PC-9 (cell line): ENCODE data around the gene ZFP14. TPM values are rescaled to one million over a fixed set of nuclear protein-coding genes. Genes with fewer than 3 reads are reported as not detected.

Experiments used
- BruUV-seq: library from RNA; stranded (reverse); fragments of 400-500 nt; replicated peaks from 2 replicates; lab custom pipeline; 2021; lab: Mats Ljungman, UMichigan
- CTCF ChIA-PET: fragments of 300-600 bp; sonication (Branson Sonifier 250); formaldehyde crosslinking; loops from one replicate; lab custom pipeline; 2022; ENCODE audit warnings: antibody characterized with exemption; lab: Charles Lee
- POLR2A ChIA-PET: fragments of 300-600 bp; sonication (Branson Sonifier 250); formaldehyde crosslinking; loops from one replicate; lab custom pipeline; 2022; ENCODE audit warnings: antibody characterized with exemption; ENCODE audit not compliant: unreplicated experiment; lab: Charles Lee
- DNase-seq, 2 experiments: peaks; one replicate each; pipeline versions ENCODE4 v3.0.0 to v3.0.0-alpha.2; 2015 to 2022; ENCODE audit warnings: mixed read lengths in 1 of 2
- H2AFZ ChIP-seq: fragments of 200-600 bp; sonication (generic); 2 replicates; pipeline ENCODE4 v1.8.1; 2017; ENCODE audit warnings: antibody characterized with exemption
- H3F3A ChIP-seq: fragments of 200-600 bp; sonication (generic); 2 replicates; pipeline ENCODE4 v1.8.1; 2017; ENCODE audit warnings: antibody characterized with exemption, mild to moderate bottlenecking, low read depth; ENCODE audit not compliant: insufficient read depth
- H3K27ac ChIP-seq: fragments of 200-600 bp; sonication (generic); 2 replicates; pipeline ENCODE4 v1.6.1; 2016; ENCODE audit warnings: mixed run types
- H3K27me3 ChIP-seq: fragments of 200-600 bp; sonication (generic); 2 replicates; pipeline ENCODE4 v1.6.1; 2016; ENCODE audit warnings: low read depth, mixed run types; ENCODE audit not compliant: insufficient read depth
- H3K36me3 ChIP-seq: fragments of 200-600 bp; sonication (generic); 2 replicates; pipeline ENCODE4 v1.6.1; 2016; ENCODE audit warnings: low read depth, mixed run types
- H3K4me1 ChIP-seq: fragments of 200-600 bp; sonication (generic); replicated peaks from 2 replicates; pipeline ENCODE4 v1.6.1; 2016; ENCODE audit warnings: mixed run types; ENCODE audit not compliant: insufficient read depth
- H3K4me2 ChIP-seq: fragments of 200-600 bp; sonication (generic); 2 replicates; pipeline ENCODE4 v1.6.1; 2017; ENCODE audit warnings: mixed run types
- H3K4me3 ChIP-seq: fragments of 200-600 bp; sonication (generic); 2 replicates; pipeline ENCODE4 v1.6.1; 2016; ENCODE audit warnings: mixed run types
- H3K79me2 ChIP-seq: fragments of 200-600 bp; sonication (generic); 2 replicates; pipeline ENCODE4 v1.6.1; 2017; ENCODE audit warnings: low read depth, mixed run types
- H3K9me2 ChIP-seq: fragments of 200-600 bp; sonication (generic); 2 replicates; pipeline ENCODE4 v1.8.1; 2017; ENCODE audit warnings: mild to moderate bottlenecking; ENCODE audit not compliant: insufficient read depth
- H3K9me3 ChIP-seq: fragments of 200-600 bp; sonication (generic); 2 replicates; pipeline ENCODE4 v1.8.1; 2016; ENCODE audit warnings: low read depth; ENCODE audit not compliant: insufficient read depth
- H4K20me1 ChIP-seq: fragments of 200-600 bp; sonication (generic); 2 replicates; pipeline ENCODE4 v1.8.1; 2017; ENCODE audit not compliant: insufficient read depth
- EZH2 ChIP-seq: fragments of 200-600 bp; sonication (generic); IDR thresholded peaks from 2 replicates; pipeline ENCODE4 v1.8.0; 2017; ENCODE audit warnings: antibody characterized with exemption, low read depth
- intact Hi-C: fragments of 100-400 bp; cut with micrococcal nuclease; formaldehyde crosslinking; loops from one replicate; pipeline ENCODE4 v1.10.0; 2022; ENCODE audit not compliant: unreplicated experiment
- total RNA-seq: library from RNA; stranded (reverse); gene quantifications from 2 replicates; pipeline ENCODE4 v1.2.3, GENCODE V29; 2021
- TF ChIP-seq, protein P1 (sequence below): fragments of 200-600 bp; sonication (generic); conservative IDR thresholded peaks from 2 replicates; pipeline ENCODE4 v1.6.1; 2017; ENCODE audit warnings: mixed run types, antibody characterized with exemption, mild to moderate bottlenecking, moderate library complexity

The ZFP14 gene
- total RNA-seq, 1 experiment from 2014 or later = 6.7 TPM

DNA sequence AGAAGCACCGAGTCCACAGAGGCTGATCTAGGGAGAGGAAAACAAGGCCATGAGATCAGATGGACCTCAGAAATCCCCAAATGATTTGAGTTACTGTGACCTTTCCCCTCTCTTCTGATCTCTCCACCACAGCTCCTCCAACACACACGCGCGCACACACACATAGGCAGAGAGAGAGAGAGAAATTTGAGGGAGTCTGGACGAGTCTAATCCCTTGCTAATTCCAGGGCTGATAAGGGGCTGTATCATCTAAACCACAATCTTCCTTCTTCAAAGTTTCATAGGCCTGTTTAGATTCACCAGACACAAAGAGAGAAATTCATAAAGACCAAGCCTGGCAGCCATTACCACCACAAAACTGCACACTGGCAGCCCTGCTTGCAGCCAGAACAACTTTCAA lies 30.8 kb upstream of the ZFP14 start:
- Histone ChIP-seq H3K27me3 (no peaks in the 10 kb centered on the region), H3F3A (no peaks in the 10 kb centered on the region), H3K79me2 (no peaks in the 10 kb centered on the region), H3K4me2 (no peak overlapping the region), H3K36me3 (no peaks in the 10 kb centered on the region), H2AFZ (no peak overlapping the region), H3K9me3 (peaks cover 3% of the 10 kb centered on the region; the same call in 1 of the 2 replicates), H3K4me3 (no peak overlapping the region), H3K9me2 (no peaks in the 10 kb centered on the region), H4K20me1 (no peaks in the 10 kb centered on the region), H3K27ac (no peak overlapping the region), H3K4me1 (no peaks in the 10 kb centered on the region)
- TF ChIP-seq, protein P1, sequence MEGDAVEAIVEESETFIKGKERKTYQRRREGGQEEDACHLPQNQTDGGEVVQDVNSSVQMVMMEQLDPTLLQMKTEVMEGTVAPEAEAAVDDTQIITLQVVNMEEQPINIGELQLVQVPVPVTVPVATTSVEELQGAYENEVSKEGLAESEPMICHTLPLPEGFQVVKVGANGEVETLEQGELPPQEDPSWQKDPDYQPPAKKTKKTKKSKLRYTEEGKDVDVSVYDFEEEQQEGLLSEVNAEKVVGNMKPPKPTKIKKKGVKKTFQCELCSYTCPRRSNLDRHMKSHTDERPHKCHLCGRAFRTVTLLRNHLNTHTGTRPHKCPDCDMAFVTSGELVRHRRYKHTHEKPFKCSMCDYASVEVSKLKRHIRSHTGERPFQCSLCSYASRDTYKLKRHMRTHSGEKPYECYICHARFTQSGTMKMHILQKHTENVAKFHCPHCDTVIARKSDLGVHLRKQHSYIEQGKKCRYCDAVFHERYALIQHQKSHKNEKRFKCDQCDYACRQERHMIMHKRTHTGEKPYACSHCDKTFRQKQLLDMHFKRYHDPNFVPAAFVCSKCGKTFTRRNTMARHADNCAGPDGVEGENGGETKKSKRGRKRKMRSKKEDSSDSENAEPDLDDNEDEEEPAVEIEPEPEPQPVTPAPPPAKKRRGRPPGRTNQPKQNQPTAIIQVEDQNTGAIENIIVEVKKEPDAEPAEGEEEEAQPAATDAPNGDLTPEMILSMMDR = no peak
- TF ChIP-seq EZH2 = no peak
- ChIA-PET POLR2A (no interaction called here), CTCF (no interaction called here)
- no TSS peak for BruUV-seq
- DNase-seq = no peak
- intact Hi-C loops = no loop called here

DNA sequence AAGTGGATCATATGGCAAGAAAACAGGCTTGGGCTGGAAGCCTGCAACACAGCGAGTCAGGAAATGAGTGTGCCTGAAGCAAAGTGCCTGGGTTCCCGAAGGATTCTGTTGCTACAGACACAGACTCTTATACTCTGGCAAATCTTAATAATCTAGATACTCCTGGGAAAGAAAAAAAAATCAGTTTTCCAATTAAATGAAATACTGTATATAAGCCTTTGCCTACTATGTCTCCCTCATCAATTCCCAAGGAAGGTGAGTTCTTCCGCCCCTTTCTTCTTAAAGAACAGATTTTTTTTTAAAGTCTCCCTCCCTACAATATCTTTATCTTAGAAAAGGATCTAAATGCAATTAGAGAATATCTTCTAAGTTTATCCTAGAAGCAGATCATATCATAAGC lies 29.1 kb upstream of the ZFP14 start:
- Histone ChIP-seq H4K20me1 (no peaks in the 10 kb centered on the region), H3K4me2 (no peak overlapping the region), H3K79me2 (no peaks in the 10 kb centered on the region), H3K9me3 (0 out of 2 replicates have a peak, but pooled peaks cover 6% of the 10 kb centered on the region), H3K27me3 (no peaks in the 10 kb centered on the region), H3K4me1 (no peaks in the 10 kb centered on the region), H3K36me3 (no peaks in the 10 kb centered on the region), H3F3A (no peaks in the 10 kb centered on the region), H2AFZ (no peak overlapping the region), H3K27ac (no peak overlapping the region), H3K4me3 (no peak overlapping the region), H3K9me2 (no peaks in the 10 kb centered on the region)
- BruUV-seq = no TSS peak
- ChIA-PET POLR2A (no interaction called here), CTCF (no interaction called here)
- TF ChIP-seq, protein P1 = no peak
- TF ChIP-seq EZH2 = no peak
- intact Hi-C loops = no loop called here
- no peak for DNase-seq

DNA sequence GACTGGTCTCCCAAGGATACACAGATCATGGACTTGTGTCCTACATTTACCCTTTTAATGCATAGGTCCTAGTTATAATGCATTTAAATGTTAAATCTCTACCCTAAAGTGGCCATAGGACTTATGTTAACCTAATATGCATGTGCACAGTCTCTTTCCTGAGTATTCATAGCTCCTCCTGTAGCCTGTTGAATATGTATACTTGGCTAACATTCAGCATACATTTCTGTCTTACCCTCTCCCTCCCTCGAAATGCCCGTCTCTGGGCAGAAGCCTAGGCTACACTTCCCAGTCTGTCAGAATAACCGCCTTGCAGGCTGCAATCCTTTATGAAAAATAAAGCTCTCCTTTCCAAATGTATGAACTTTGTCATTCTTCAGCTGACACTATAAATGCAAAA lies 25.5 kb upstream of the ZFP14 start:
- H3K27me3 ChIP-seq = 0 out of 2 replicates have a peak, but pooled peaks cover 2% of the 10 kb centered on the region
- H3K4me3 ChIP-seq = no peak overlapping the region
- H2AFZ ChIP-seq = no peak overlapping the region
- H3K79me2 ChIP-seq = no peaks in the 10 kb centered on the region
- no peak for DNase-seq
- H3K4me2 ChIP-seq = no peak overlapping the region
- intact Hi-C loops = no loop called here
- no TSS peak for BruUV-seq
- H4K20me1 ChIP-seq = no peaks in the 10 kb centered on the region
- 0 out of 2 replicates have a peak, but pooled peaks cover 6% of the 10 kb centered on the region for H3K9me3 ChIP-seq
- H3K4me1 ChIP-seq = no peaks in the 10 kb centered on the region
- no peaks in the 10 kb centered on the region for H3K9me2 ChIP-seq
- ChIA-PET POLR2A (no interaction called here), CTCF (no interaction called here)
- no peaks in the 10 kb centered on the region for H3F3A ChIP-seq
- no peak overlapping the region for H3K27ac ChIP-seq
- TF ChIP-seq EZH2 = no peak
- TF ChIP-seq, protein P1 = no peak
- no peaks in the 10 kb centered on the region for H3K36me3 ChIP-seq
